NCI-H460 (cell line): ENCODE measurements around the gene APBA3. TPM values are rescaled to one million over a fixed set of nuclear protein-coding genes. Genes with fewer than 3 reads are reported as not detected.

Experiments used
- DNase-seq: peaks from one replicate; pipeline ENCODE4 v3.0.0-alpha.2; 2016; ENCODE audit warnings: low read depth; ENCODE audit errors: extremely low read depth
- total RNA-seq: library from RNA; depleted of rRNA; stranded (reverse); fragments of >200 nt; shearing (Covaris generic); gene quantifications from 2 replicates; pipeline ENCODE4 v1.2.3, GENCODE V29; 2014

The APBA3 gene
- total RNA-seq, 1 experiment from 2014 or later: 16.4 TPM

DNA sequence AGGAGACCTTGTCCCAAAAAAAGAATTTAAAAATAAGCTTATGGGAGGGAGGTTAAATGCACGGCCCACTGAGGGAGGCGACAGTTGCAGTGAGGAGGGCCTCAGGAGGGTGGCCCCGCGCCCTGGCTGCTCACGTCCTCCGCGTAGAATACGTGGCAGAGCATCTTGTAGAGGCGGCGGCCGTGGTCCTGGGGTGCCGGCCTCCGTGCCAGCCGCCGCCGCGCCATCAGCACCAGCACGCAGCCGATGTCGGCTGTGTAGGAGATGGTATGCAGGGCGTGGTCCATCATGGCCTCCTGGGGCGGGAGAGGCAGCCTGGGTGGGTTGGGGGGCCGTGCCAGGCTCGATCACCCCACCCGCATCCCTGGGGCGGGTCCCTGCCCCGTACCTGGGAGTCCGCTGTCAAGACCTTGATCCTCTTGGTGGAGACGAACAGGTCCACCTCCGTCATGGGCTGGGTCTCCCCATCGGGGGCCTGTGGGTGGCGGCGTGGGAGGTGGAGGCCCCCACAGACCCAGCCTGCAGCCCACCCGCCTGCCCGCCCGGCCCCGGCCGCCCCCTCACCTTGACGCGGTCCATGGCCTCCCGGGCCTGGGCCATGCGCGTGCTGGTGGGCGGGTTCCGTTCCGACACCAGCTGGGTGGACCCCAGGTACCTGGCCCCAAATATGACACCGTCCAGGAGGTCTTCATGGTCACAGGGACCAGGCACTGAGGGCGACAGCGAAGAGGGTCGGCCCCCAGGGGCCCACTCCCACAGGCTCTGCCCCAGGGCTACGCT, 7.7 kb downstream of the APBA3 start:
- no peak for DNase-seq

GRCh38 chr19:3752492-3752891, 9.0 kb downstream of the APBA3 start:
- DNase-seq: no peak

DNA sequence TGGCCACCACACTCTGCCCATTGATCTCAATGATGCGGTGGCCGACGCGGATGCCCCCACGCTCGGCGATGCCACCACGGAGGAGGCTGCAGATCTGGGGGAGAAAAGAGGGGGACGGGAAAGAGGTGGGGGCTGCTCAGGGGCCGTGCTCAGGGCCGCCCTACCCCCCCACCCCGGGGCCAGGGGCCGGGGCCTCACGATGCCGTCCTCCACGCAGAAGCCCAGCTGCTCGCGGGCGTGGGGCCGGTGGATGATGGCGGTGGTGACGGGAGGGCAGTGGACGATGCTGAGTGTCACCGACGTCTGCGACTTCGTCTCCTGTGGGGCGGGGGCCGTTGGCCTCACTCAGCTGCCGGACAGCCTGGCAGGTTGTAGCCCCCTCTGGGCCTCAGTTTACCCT, 10.3 kb downstream of the APBA3 start:
- DNase-seq: no peak

DNA sequence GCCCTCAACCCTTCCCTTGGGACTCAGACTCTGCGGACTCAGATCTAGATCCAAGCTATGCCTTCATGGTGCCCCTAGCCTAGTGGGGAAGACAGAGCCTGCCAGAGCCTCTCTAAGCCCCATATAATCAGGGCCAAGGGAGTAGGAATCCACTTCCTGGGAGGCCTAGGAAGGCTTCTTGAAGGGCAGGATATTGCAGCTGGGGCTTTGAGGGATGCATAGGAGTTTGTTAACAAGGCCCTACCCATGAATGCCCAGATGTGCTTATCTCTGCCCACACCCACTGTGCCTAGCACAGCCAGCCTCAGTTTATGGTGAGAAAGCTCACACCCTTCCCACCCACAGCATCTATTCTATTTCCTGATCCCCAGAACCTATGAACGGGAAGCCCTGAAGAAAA, 11.3 kb downstream of the APBA3 start:
- no peak for DNase-seq

DNA sequence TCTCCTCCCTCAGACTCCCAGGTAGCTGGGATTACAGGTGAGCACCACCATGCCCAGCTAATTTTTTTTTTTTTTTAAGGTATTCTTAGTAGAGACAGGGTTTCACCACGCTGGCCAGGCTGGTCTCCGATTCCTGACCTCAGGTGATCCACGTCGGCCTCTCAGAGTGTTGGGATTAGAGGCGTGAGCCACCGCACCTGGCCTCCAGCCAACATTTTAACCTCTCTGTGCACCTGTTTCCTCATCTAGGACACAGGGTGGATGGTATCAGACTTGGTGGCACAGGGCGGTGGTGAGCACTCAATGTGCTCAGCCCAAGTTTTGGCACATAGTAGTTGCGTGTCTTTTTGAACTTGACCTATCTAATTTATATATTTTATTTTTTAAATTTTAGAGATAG, 12.5 kb downstream of the APBA3 start:
- DNase-seq: no peak

- DNase-seq: no peak
Observed at GRCh38 chr19:3746371-3747056, 15.0 kb downstream of the APBA3 start.

DNA sequence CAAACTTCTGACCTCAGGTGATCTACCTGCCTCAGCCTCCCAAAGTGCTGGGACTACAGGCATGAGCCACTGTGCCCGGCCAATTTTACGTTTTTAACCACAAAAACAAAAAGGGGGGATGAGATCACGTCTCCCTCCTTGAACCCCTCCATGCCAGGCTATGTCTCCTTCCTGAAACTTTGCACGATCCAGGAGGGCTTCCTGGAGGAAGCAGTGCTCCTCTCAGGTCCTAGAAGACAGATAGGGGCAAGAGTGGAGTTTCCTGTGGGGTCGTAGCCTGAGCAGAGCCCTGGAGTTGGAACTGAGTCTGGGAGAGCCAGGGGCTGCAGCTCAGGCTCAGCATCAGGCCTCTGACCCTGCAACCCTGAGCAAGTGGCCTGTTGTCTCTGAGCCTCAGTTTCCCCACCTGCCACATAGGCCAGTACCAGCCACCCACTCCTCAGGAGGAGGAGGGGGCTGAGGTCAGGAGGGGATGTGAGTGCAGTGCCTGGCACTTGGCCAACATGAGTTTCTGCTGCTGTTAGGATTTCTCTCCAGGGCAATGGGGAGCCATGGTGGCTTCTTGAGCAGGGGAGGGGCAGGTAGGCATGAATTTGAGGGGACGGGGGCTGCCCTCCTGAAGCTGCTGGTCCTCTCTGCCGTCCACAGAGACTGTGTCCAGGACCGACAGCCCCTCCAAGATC, 16.0 kb downstream of the APBA3 start:
- no peak for DNase-seq

GRCh38 chr19:3743486-3743885, 18.0 kb downstream of the APBA3 start:
- DNase-seq: no peak

- DNase-seq: no peak
Observed at GRCh38 chr19:3740431-3740830, 21.1 kb downstream of the APBA3 start.

GRCh38 chr19:3738477-3739220, 22.8 kb downstream of the APBA3 start:
- no peak for DNase-seq

- DNase-seq: no peak
Observed at GRCh38 chr19:3737487-3738205, 23.8 kb downstream of the APBA3 start.

DNA sequence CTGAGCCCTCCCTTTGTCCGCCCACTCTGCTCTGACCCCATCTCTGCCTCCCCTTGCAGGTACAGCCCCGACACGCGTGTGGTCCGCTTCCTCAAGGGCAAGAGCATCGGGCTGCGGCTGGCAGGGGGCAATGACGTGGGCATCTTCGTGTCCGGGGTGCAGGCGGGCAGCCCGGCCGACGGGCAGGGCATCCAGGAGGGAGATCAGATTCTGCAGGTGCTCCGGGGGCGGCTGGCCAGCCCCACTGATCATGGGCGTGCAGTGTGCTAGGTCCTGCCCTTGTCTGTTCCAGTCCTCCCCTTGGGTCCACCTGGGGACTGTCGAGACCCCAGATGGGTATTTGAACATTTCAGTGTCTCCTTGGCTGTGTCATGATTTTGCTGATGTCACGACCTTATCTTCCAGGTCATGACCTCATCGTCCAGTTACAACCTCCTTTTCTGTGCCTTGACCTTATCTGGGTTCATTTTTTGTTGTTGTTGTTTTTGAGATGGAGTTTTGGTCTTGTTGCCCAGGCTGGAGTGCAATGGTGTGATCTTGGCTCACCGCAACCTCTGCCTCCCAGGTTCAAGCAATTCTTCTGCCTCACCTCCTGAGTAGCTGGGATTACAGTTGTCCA, 25.3 kb downstream of the APBA3 start:
- DNase-seq: no peak

DNA sequence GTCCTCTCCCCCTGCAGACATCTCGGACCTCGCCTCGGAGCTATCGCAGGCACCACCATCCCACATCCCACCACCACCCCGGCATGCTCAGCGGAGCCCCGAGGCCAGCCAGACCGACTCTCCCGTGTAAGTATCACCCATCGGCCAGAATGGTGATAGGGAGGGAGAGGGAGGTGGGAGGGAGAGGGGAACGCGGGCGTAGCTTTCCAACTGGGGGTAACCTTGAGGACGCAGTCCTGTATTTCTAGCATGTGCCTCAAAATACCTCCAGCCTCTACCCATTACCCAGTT, 27.2 kb downstream of the APBA3 start:
- no peak for DNase-seq

DNA sequence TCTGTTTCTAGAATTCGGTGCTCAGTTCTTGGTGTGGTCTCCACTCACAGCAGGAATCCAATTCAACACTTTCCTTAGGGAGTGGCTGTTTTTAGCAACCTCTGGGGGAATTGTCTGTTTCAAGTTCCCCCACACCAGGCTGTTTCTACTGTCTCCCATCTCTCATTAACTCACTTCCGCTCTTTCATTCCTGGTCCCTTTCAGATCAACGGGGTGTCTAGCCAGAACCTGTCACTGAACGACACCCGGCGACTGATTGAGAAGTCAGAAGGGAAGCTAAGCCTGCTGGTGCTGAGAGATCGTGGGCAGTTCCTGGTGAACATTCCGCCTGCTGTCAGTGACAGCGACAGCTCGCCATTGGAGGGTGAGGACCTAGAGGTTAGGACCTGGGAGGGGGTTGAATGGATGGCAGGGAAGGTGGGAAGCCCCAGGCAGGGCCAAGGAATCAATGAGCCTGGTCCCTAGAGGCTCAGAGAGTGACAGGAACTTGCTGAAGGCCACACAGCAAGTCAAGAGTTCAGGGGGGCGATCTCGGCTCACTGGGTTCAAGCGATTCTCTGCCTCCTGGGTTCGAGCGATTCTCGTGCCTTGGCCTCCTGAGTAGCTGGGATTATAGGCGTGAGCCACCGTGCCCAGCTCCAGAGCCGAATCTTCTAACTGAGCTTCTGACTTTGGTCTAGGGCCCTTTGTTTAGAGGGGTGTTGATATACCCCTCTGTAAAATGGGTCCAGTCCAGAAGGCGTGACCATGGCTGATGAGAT, 27.8 kb downstream of the APBA3 start:
- DNase-seq: no peak

- DNase-seq: no peak
Observed at GRCh38 chr19:3732108-3732507, 29.4 kb downstream of the APBA3 start.

- no peak for DNase-seq
Observed at GRCh38 chr19:3730457-3730958, 31.0 kb downstream of the APBA3 start.

GRCh38 chr19:3725640-3726310, 35.7 kb downstream of the APBA3 start:
- no peak for DNase-seq

DNA sequence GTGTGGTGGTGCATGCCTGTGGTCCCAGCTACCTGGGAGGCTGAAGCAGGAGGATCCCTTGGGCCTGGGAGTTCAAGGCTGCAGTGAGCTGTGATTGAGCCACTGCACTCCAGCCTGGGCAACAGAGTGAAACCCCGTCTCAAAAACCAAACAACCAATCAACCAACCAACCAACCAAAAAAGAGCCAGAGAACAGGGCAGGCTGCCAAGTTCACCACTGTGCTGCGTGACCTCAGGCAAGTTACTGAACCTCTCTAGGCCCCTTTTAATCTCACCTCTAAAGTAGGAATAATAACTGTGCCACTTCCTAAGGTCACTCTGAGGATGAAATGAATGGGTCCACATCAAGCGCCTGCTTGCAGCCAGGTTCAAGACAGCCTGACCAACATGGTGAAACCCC, 36.4 kb downstream of the APBA3 start:
- DNase-seq: no peak

DNA sequence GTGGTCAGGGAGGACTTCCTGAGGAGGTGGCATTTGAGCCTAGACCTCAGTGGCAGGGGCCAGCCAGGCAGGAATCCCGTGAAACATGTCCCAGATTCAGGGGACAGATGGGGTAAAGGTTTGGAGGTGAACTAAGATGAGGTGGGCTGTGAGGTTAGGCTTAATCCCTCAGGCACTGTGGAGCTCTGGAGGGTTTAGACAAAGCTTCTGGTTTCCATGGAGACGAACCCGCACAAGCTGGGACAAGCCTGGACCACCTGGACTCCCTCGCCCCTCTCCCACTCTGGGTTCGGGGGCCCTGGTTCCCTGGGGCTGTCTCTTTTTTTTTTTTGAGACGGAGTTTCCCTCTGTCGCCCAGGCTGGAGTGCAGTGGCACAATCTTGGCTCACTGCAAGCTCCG, 37.6 kb downstream of the APBA3 start:
- no peak for DNase-seq
